Cardiac septum (tissue), 1 donor: ENCODE data around the gene YBX2. TPM values are rescaled to one million over a fixed set of nuclear protein-coding genes. Genes with fewer than 3 reads are reported as not detected.

Experiments used
- total RNA-seq: library from RNA; stranded (reverse); fragmentation: NEBNext Ultra II Directional; extraction: Animal tissue kit (Norgen Biotek cat#: 25700); gene quantifications from one replicate; pipeline ENCODE4 v1.2.1, GENCODE V29; 2021
- donor health status: DM: no; HTN: no; CAD: no.

YBX2 gene
- total RNA-seq, 1 donor from 2014 or later, result 1.2 TPM

Other genes starting within 250 kb of the YBX2 start
- 3.0 TPM for gene CLEC10A, start 214.4 kb downstream of the YBX2 start, total RNA-seq
- gene ASGR2, start 179.8 kb downstream of the YBX2 start, total RNA-seq, result 0.24 TPM
- 0.54 TPM for gene ASGR1, start 115.3 kb downstream of the YBX2 start, total RNA-seq
- gene DLG4, start 74.8 kb downstream of the YBX2 start, total RNA-seq, result 16.0 TPM
- 966 TPM for gene ACADVL, start 74.7 kb downstream of the YBX2 start, total RNA-seq
- gene DVL2, start 60.1 kb downstream of the YBX2 start, total RNA-seq, result 22.5 TPM
- 20.5 TPM for gene PHF23, start 55.2 kb downstream of the YBX2 start, total RNA-seq
- gene GABARAP, start 52.2 kb downstream of the YBX2 start, total RNA-seq, result 449 TPM
- 111 TPM for gene CTDNEP1, start 42.9 kb downstream of the YBX2 start, total RNA-seq
- gene ELP5, start 42.4 kb downstream of the YBX2 start, total RNA-seq, result 57.5 TPM
- gene CLDN7, start 32.2 kb downstream of the YBX2 start, total RNA-seq, result 0.75 TPM
- 73.5 TPM for gene SLC2A4, start 12.9 kb downstream of the YBX2 start, total RNA-seq
- 263 TPM for gene EIF5A, start 13.0 kb upstream of the YBX2 start, total RNA-seq
- gene GPS2, start 20.7 kb upstream of the YBX2 start, total RNA-seq, result 49.0 TPM
- 29.9 TPM for gene NEURL4, start 34.7 kb upstream of the YBX2 start, total RNA-seq
- gene ACAP1, start 41.9 kb upstream of the YBX2 start, total RNA-seq, result 16.4 TPM
- gene KCTD11, start 57.5 kb upstream of the YBX2 start, total RNA-seq, result 9.6 TPM
- gene TMEM95, start 60.5 kb upstream of the YBX2 start, total RNA-seq, result not detected
- gene TNK1, start 86.5 kb upstream of the YBX2 start, total RNA-seq, result 2.0 TPM
- gene PLSCR3, start 99.9 kb upstream of the YBX2 start, total RNA-seq, result 16.8 TPM
- gene TMEM256, start 109.5 kb upstream of the YBX2 start, total RNA-seq, result 67.7 TPM
- gene NLGN2, start 113.2 kb upstream of the YBX2 start, total RNA-seq, result 11.0 TPM
- gene SPEM1, start 125.7 kb upstream of the YBX2 start, total RNA-seq, result not detected
- gene SPEM2, start 131.0 kb upstream of the YBX2 start, total RNA-seq, result not detected
- gene SPEM3, start 134.2 kb upstream of the YBX2 start, total RNA-seq, result not detected
- gene TMEM102, start 140.8 kb upstream of the YBX2 start, total RNA-seq, result 2.6 TPM
- 3.9 TPM for gene FGF11, start 144.9 kb upstream of the YBX2 start, total RNA-seq
- gene CHRNB1, start 150.4 kb upstream of the YBX2 start, total RNA-seq, result 9.9 TPM
- gene ZBTB4, start 185.0 kb upstream of the YBX2 start, total RNA-seq, result 69.4 TPM
- gene SLC35G6, start 186.8 kb upstream of the YBX2 start, total RNA-seq, result not detected
- 56.4 TPM for gene POLR2A, start 189.7 kb upstream of the YBX2 start, total RNA-seq